WTC11 (cell line): ENCODE data around the gene ZNF213. TPM values are rescaled to one million over a fixed set of nuclear protein-coding genes. Genes with fewer than 3 reads are reported as not detected.
"Not testable (repeated sequence)": the region's sequence is repeated elsewhere in the genome, so short reads cannot be mapped to it uniquely, and the experiment has no call there.

Experiments used
- ATAC-seq: fragments of 200-7000 bp; cut with Tn5 transposase; 2 replicates; pipeline ENCODE4 v1.10.0; 2021; ENCODE audit warnings: mild to moderate bottlenecking, moderate library complexity
- CTCF ChIA-PET: fragments of 300-600 bp; sonication (Branson Sonifier 250); formaldehyde crosslinking; loops from one replicate; lab custom pipeline; 2021; ENCODE audit warnings: antibody characterized with exemption; lab: Charles Lee
- POLR2A ChIA-PET: fragments of 350-600 bp; sonication (Branson Sonifier 250); formaldehyde crosslinking; loops from one replicate; lab custom pipeline; 2021; ENCODE audit warnings: antibody characterized with exemption; lab: Charles Lee
- DNase-seq: peaks from one replicate; pipeline ENCODE4 v3.0.0; 2021; ENCODE audit warnings: low spot score
- H3K27ac Mint-ChIP-seq: 2 replicates; pipeline ENCODE4 v1.8.0; 2021; ENCODE audit warnings: mixed read lengths
- H3K27me3 Mint-ChIP-seq: 2 replicates; pipeline ENCODE4 v1.8.0; 2021; ENCODE audit warnings: low read depth, mild to moderate bottlenecking, moderate library complexity, mixed read lengths
- H3K36me3 Mint-ChIP-seq: 2 replicates; pipeline ENCODE4 v1.8.0; 2021; ENCODE audit warnings: mixed read lengths
- H3K4me1 Mint-ChIP-seq: 2 replicates; pipeline ENCODE4 v1.8.0; 2022; ENCODE audit warnings: mixed read lengths
- H3K4me3 Mint-ChIP-seq: 2 replicates; pipeline ENCODE4 v1.8.0; 2021; ENCODE audit warnings: mild to moderate bottlenecking, moderate library complexity, mixed read lengths
- H3K9me3 Mint-ChIP-seq: 2 replicates; pipeline ENCODE4 v1.8.0; 2021; ENCODE audit warnings: mixed read lengths
- GTF2I ChIP-seq: fragments of 250-450 bp; sonication (Bioruptor Pico); conservative IDR thresholded peaks from 2 replicates; pipeline ENCODE4 v1.4.0; 2021; ENCODE audit warnings: mild to moderate bottlenecking
- MYBL2 ChIP-seq: sonication (generic); formaldehyde crosslinking; IDR thresholded peaks from 2 replicates; pipeline ENCODE4 v1.8.1; 2023; ENCODE audit warnings: mild to moderate bottlenecking, moderate library complexity, missing genetic modification reagents
- RELA ChIP-seq: sonication (generic); formaldehyde crosslinking; IDR thresholded peaks from 2 replicates; pipeline ENCODE4 v1.8.1; 2022; ENCODE audit warnings: missing genetic modification reagents, mild to moderate bottlenecking, borderline replicate concordance
- SMAD4 ChIP-seq: sonication (generic); formaldehyde crosslinking; IDR thresholded peaks from 2 replicates; pipeline ENCODE4 v1.8.0; 2022; ENCODE audit warnings: mild to moderate bottlenecking, missing genetic modification reagents
- TEAD4 ChIP-seq: sonication (generic); formaldehyde crosslinking; IDR thresholded peaks from 2 replicates; pipeline ENCODE4 v1.8.0; 2022; ENCODE audit warnings: mild to moderate bottlenecking, missing genetic modification reagents
- ZNF232 ChIP-seq: sonication (generic); formaldehyde crosslinking; IDR thresholded peaks from 2 replicates; pipeline ENCODE4 v1.8.0; 2022; ENCODE audit warnings: mild to moderate bottlenecking, missing genetic modification reagents
- ZNF423 ChIP-seq: fragments of 250-450 bp; sonication (Bioruptor Pico); IDR thresholded peaks from 2 replicates; pipeline ENCODE4 v2.1.2; 2022; ENCODE audit warnings: mild to moderate bottlenecking, moderate library complexity
- total RNA-seq: library from RNA; stranded (reverse); gene quantifications from 3 replicates; pipeline ENCODE4 v1.2.3, GENCODE V29; 2021
- TF ChIP-seq, protein P1 (sequence below): sonication (generic); formaldehyde crosslinking; IDR thresholded peaks from 2 replicates; pipeline ENCODE4 v1.8.1; 2023; ENCODE audit warnings: mild to moderate bottlenecking, missing genetic modification reagents, moderate library complexity
- TF ChIP-seq, protein P2 (sequence below): sonication (generic); formaldehyde crosslinking; IDR thresholded peaks from 2 replicates; pipeline ENCODE4 v1.8.1; 2022; ENCODE audit warnings: mild to moderate bottlenecking, moderate library complexity, missing genetic modification reagents
- TF ChIP-seq, protein P3 (sequence below): sonication (generic); formaldehyde crosslinking; IDR thresholded peaks from 2 replicates; pipeline ENCODE4 v1.8.0; 2023; ENCODE audit warnings: missing genetic modification reagents
- TF ChIP-seq, protein P4 (sequence below): sonication (generic); formaldehyde crosslinking; IDR thresholded peaks from 2 replicates; pipeline ENCODE4 v1.8.0; 2023; ENCODE audit warnings: mild to moderate bottlenecking, missing genetic modification reagents
- TF ChIP-seq, protein P5 (sequence below): sonication (generic); formaldehyde crosslinking; IDR thresholded peaks from 2 replicates; pipeline ENCODE4 v1.8.1; 2022; ENCODE audit warnings: mild to moderate bottlenecking, missing genetic modification reagents, moderate library complexity, borderline replicate concordance
- TF ChIP-seq, protein P6 (sequence below): sonication (generic); formaldehyde crosslinking; IDR thresholded peaks from 2 replicates; pipeline ENCODE4 v1.8.1; 2023; ENCODE audit warnings: mild to moderate bottlenecking, missing genetic modification reagents

The ZNF213 gene
- total RNA-seq, 1 experiment from 2014 or later, result 11.6 TPM

DNA sequence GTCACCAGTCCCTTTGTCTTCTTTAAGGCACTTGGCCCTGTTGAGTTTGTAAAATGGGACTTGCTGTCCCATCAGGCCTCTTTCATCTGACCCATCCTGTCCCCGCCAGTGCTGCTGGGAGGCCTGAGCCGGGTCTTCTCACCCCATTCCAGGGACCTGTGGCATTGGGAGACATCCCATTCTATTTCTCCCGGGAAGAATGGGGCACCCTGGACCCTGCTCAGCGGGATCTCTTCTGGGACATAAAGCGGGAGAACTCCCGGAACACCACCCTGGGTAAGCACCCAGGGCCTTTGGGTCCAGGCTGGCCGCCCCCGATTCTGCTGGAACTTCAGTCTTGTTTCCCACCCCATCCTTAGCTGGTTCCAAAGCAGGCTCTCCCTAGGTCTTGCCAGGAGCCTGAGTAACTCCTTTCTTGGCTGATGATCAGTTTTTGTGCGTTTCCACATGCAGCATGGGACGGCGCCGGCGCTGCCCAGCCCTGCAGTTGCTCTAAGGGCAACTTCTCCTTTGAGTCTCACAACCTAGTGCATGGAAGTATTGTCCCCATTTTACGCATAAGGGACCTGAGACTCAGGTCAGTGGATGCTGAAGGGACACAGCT lies 4.1 kb downstream of the ZNF213 start:
- DNase-seq (no peak), ATAC-seq (no peak)
- ChIA-PET POLR2A (no interaction called here), CTCF (interaction anchor here (1.1 kb wide), 1 partner anchor 9 kb away, joined by 5 read pairs; no protein-coding TSS in a partner anchor)
- Mint-ChIP-seq H3K9me3 (no peaks in the 10 kb centered on the region), H3K4me3 (no peak overlapping the region), H3K36me3 (peaks cover 7% of the 10 kb centered on the region; the same call in 1 of the 2 replicates), H3K4me1 (peaks cover 9% of the 10 kb centered on the region; the same call in 1 of the 2 replicates), H3K27me3 (no peaks in the 10 kb centered on the region), H3K27ac (no peak overlapping the region)
- TF ChIP-seq, protein P1, sequence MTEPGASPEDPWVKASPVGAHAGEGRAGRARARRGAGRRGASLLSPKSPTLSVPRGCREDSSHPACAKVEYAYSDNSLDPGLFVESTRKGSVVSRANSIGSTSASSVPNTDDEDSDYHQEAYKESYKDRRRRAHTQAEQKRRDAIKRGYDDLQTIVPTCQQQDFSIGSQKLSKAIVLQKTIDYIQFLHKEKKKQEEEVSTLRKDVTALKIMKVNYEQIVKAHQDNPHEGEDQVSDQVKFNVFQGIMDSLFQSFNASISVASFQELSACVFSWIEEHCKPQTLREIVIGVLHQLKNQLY (CRISPR knock-in tag), result no peak
- TF ChIP-seq, protein P2, sequence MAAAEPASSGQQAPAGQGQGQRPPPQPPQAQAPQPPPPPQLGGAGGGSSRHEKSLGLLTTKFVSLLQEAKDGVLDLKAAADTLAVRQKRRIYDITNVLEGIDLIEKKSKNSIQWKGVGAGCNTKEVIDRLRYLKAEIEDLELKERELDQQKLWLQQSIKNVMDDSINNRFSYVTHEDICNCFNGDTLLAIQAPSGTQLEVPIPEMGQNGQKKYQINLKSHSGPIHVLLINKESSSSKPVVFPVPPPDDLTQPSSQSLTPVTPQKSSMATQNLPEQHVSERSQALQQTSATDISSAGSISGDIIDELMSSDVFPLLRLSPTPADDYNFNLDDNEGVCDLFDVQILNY (CRISPR knock-in tag), result no peak
- no peak for TF ChIP-seq ZNF232 (CRISPR knock-in tag)
- no peak for TF ChIP-seq SMAD4
- TF ChIP-seq, protein P3, sequence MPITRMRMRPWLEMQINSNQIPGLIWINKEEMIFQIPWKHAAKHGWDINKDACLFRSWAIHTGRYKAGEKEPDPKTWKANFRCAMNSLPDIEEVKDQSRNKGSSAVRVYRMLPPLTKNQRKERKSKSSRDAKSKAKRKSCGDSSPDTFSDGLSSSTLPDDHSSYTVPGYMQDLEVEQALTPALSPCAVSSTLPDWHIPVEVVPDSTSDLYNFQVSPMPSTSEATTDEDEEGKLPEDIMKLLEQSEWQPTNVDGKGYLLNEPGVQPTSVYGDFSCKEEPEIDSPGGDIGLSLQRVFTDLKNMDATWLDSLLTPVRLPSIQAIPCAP, result no peak
- no peak for TF ChIP-seq ZNF423 (CRISPR knock-in tag)
- no peak for TF ChIP-seq RELA (CRISPR knock-in tag)
- TF ChIP-seq, protein P4, sequence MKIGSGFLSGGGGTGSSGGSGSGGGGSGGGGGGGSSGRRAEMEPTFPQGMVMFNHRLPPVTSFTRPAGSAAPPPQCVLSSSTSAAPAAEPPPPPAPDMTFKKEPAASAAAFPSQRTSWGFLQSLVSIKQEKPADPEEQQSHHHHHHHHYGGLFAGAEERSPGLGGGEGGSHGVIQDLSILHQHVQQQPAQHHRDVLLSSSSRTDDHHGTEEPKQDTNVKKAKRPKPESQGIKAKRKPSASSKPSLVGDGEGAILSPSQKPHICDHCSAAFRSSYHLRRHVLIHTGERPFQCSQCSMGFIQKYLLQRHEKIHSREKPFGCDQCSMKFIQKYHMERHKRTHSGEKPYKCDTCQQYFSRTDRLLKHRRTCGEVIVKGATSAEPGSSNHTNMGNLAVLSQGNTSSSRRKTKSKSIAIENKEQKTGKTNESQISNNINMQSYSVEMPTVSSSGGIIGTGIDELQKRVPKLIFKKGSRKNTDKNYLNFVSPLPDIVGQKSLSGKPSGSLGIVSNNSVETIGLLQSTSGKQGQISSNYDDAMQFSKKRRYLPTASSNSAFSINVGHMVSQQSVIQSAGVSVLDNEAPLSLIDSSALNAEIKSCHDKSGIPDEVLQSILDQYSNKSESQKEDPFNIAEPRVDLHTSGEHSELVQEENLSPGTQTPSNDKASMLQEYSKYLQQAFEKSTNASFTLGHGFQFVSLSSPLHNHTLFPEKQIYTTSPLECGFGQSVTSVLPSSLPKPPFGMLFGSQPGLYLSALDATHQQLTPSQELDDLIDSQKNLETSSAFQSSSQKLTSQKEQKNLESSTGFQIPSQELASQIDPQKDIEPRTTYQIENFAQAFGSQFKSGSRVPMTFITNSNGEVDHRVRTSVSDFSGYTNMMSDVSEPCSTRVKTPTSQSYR (CRISPR knock-in tag), result no peak
- no peak for TF ChIP-seq MYBL2 (CRISPR knock-in tag)
- TF ChIP-seq TEAD4 (CRISPR knock-in tag), result no peak
- TF ChIP-seq GTF2I (CRISPR knock-in tag), result no peak
- TF ChIP-seq, protein P5, sequence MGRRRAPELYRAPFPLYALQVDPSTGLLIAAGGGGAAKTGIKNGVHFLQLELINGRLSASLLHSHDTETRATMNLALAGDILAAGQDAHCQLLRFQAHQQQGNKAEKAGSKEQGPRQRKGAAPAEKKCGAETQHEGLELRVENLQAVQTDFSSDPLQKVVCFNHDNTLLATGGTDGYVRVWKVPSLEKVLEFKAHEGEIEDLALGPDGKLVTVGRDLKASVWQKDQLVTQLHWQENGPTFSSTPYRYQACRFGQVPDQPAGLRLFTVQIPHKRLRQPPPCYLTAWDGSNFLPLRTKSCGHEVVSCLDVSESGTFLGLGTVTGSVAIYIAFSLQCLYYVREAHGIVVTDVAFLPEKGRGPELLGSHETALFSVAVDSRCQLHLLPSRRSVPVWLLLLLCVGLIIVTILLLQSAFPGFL (CRISPR knock-in tag), result no peak
- TF ChIP-seq, protein P6, sequence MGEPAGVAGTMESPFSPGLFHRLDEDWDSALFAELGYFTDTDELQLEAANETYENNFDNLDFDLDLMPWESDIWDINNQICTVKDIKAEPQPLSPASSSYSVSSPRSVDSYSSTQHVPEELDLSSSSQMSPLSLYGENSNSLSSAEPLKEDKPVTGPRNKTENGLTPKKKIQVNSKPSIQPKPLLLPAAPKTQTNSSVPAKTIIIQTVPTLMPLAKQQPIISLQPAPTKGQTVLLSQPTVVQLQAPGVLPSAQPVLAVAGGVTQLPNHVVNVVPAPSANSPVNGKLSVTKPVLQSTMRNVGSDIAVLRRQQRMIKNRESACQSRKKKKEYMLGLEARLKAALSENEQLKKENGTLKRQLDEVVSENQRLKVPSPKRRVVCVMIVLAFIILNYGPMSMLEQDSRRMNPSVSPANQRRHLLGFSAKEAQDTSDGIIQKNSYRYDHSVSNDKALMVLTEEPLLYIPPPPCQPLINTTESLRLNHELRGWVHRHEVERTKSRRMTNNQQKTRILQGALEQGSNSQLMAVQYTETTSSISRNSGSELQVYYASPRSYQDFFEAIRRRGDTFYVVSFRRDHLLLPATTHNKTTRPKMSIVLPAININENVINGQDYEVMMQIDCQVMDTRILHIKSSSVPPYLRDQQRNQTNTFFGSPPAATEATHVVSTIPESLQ (CRISPR knock-in tag), result no peak

DNA sequence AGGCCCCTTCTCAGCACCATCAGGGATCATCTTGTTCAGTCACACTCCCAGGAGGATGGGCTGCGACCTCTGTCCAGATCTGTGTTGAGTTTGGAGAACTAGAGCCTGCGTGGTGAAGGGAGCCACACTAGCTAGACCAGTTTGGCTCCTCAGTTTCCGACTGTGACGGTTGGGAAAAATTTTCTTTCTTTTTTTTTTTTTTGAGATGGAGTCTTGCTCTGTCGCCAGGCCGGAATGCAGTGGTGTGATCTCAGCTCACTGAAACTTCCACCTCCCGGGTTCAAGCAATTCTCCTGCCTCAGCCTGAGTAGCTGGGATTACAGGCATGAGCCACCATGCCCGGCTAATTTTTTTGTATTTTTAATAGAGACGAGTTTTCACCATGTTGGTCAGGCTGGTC lies 4.7 kb downstream of the ZNF213 start:
- H3K27me3 Mint-ChIP-seq, ATAC-seq, POLR2A ChIA-PET, H3K9me3 Mint-ChIP-seq, DNase-seq, H3K27ac Mint-ChIP-seq, H3K4me1 Mint-ChIP-seq, H3K36me3 Mint-ChIP-seq, H3K4me3 Mint-ChIP-seq: not testable (repeated sequence)
- CTCF ChIA-PET, result interaction anchor here (1.1 to 1.3 kb wide), 2 partner anchors 10 to 11 kb away, joined by 4 to 5 read pairs; no protein-coding TSS in a partner anchor
